GM20431 (cell line): Measurements from ENCODE around the gene PHF2.
"Not testable (repeated sequence)": the region's sequence is repeated elsewhere in the genome, so short reads cannot be mapped to it uniquely, and the experiment has no call there.

Experiments
- in situ Hi-C: fragments of 300-500 bp; cut with MseI, MboI; formaldehyde crosslinking; loops from one replicate; pipeline ENCODE4 v1.15.0; 2020; ENCODE audit warnings: low sequenced_read_pairs; ENCODE audit not compliant: unreplicated experiment

PHF2 gene

GRCh38 chr9:93660352-93661046, 84.1 kb downstream of the PHF2 start:
- in situ Hi-C loops = no loop called here

GRCh38 chr9:93661591-93661990, 85.2 kb downstream of the PHF2 start:
- in situ Hi-C loops = no loop called here

- in situ Hi-C loops = no loop called here
These were observed 85.7 kb downstream of the PHF2 start for GRCh38 chr9:93662016-93662638.

- in situ Hi-C loops = no loop called here
These were observed 86.7 kb downstream of the PHF2 start for GRCh38 chr9:93662952-93663572.

- in situ Hi-C loops = no loop called here
These were observed 87.6 kb downstream of the PHF2 start for GRCh38 chr9:93663877-93664548.

GRCh38 chr9:93664549-93665120, 88.3 kb downstream of the PHF2 start:
- in situ Hi-C loops = no loop called here

GRCh38 chr9:93665128-93665636, 88.8 kb downstream of the PHF2 start:
- in situ Hi-C loops = no loop called here

GRCh38 chr9:93665637-93666438, 89.5 kb downstream of the PHF2 start:
- in situ Hi-C loops = no loop called here

GRCh38 chr9:93666439-93666784, 90.0 kb downstream of the PHF2 start:
- in situ Hi-C loops = not testable (repeated sequence)

- in situ Hi-C loops = no loop called here
These were observed 90.6 kb downstream of the PHF2 start for GRCh38 chr9:93667006-93667405.

GRCh38 chr9:93667627-93668026, 91.2 kb downstream of the PHF2 start:
- in situ Hi-C loops = no loop called here

GRCh38 chr9:93668261-93668871, 92.0 kb downstream of the PHF2 start:
- in situ Hi-C loops = no loop called here

GRCh38 chr9:93669116-93669957, 93.0 kb downstream of the PHF2 start:
- in situ Hi-C loops = no loop called here

- in situ Hi-C loops = no loop called here
These were observed 93.5 kb downstream of the PHF2 start for GRCh38 chr9:93669958-93670207.

- in situ Hi-C loops = no loop called here
These were observed 94.0 kb downstream of the PHF2 start for GRCh38 chr9:93670208-93671019.

GRCh38 chr9:93671020-93671338, 94.6 kb downstream of the PHF2 start:
- in situ Hi-C loops = no loop called here

GRCh38 chr9:93672330-93673020, 96.1 kb downstream of the PHF2 start:
- in situ Hi-C loops = not testable (repeated sequence)
